Smooth muscle cell (in vitro differentiated cells): ENCODE data around the gene PLAC9. TPM values are rescaled to one million over a fixed set of nuclear protein-coding genes. Genes with fewer than 3 reads are reported as not detected.
A peak's percentile ranks its signal among the peaks of the same experiment; 100 is the strongest.

Experiments used
- DNase-seq: peaks from one replicate; lab custom pipeline; 2025; ENCODE audit not compliant: unreplicated experiment; lab: John Stamatoyannopoulos, UW
- H2AFZ ChIP-seq: fragments of 200-600 bp; sonication (generic); 2 replicates; pipeline ENCODE4 v1.6.0; 2016; ENCODE audit warnings: antibody characterized with exemption, low read depth, mild to moderate bottlenecking
- H3F3A ChIP-seq: fragments of 200-600 bp; sonication (generic); 2 replicates; pipeline ENCODE4 v1.6.0; 2017; ENCODE audit warnings: antibody characterized with exemption, low read depth
- H3K27ac ChIP-seq: fragments of 200-600 bp; sonication (generic); 2 replicates; pipeline ENCODE4 v1.5.1; 2016; ENCODE audit warnings: low read depth, mild to moderate bottlenecking
- H3K27me3 ChIP-seq: fragments of 200-600 bp; sonication (generic); 2 replicates; pipeline ENCODE4 v1.6.1; 2016; ENCODE audit warnings: low read depth, mild to moderate bottlenecking
- H3K36me3 ChIP-seq: fragments of 200-600 bp; sonication (generic); 2 replicates; pipeline ENCODE4 v1.5.1; 2016; ENCODE audit warnings: low read depth
- H3K4me1 ChIP-seq: fragments of 200-600 bp; sonication (generic); 2 replicates; pipeline ENCODE4 v1.5.1; 2016; ENCODE audit warnings: low read depth
- H3K4me2 ChIP-seq: fragments of 200-600 bp; sonication (generic); 2 replicates; pipeline ENCODE4 v1.6.0; 2016; ENCODE audit warnings: mild to moderate bottlenecking
- H3K4me3 ChIP-seq: fragments of 200-600 bp; sonication (generic); 2 replicates; pipeline ENCODE4 v1.5.1; 2016; ENCODE audit warnings: mild to moderate bottlenecking
- H3K79me2 ChIP-seq: fragments of 200-600 bp; sonication (generic); 2 replicates; pipeline ENCODE4 v1.6.0; 2016; ENCODE audit warnings: low read depth, mild to moderate bottlenecking
- H3K9ac ChIP-seq: fragments of 200-600 bp; sonication (generic); 2 replicates; pipeline ENCODE4 v1.6.0; 2016; ENCODE audit warnings: low read depth
- H3K9me3 ChIP-seq: fragments of 200-600 bp; sonication (generic); replicated peaks from 2 replicates; pipeline ENCODE4 v1.5.1; 2016; ENCODE audit warnings: low read depth
- H4K20me1 ChIP-seq: fragments of 200-600 bp; sonication (generic); 2 replicates; pipeline ENCODE4 v1.6.0; 2016; ENCODE audit warnings: low read depth
- WGBS: methylation state at CpG from one replicate; pipeline ENCODE4 v1.1.7; 2016; ENCODE audit warnings: low lambda C conversion rate; 5-methylcytosine and 5-hydroxymethylcytosine counted together
- polyA plus RNA-seq: library from polyadenylated mRNA; unstranded; fragments of >200 nt; fragmentation: Nextera tagmentation; extraction: Ambion mirVana; gene quantifications from 2 replicates; pipeline ENCODE4 v1.2.1, GENCODE V29; 2016
- total RNA-seq: library from RNA; depleted of rRNA; stranded (reverse); fragments of >200 nt; gene quantifications from 2 replicates; pipeline ENCODE4 v1.2.3, GENCODE V29; 2014
- TF ChIP-seq, protein P1 (sequence below): fragments of 200-600 bp; sonication (generic); IDR thresholded peaks from 2 replicates; pipeline ENCODE4 v1.5.1; 2017; ENCODE audit warnings: borderline replicate concordance, mild to moderate bottlenecking, antibody characterized with exemption; ENCODE audit not compliant: insufficient read depth, poor library complexity, severe bottlenecking

The PLAC9 gene
- total and polyA plus RNA-seq, 2 experiments from 2014 or later, result 1.5 to 23.7 TPM

- peak overlapping the region; percentile 11 for H3K4me2 ChIP-seq
- H3K27ac ChIP-seq, result peak overlapping the region; percentile 79
- H3K4me1 ChIP-seq, result no peaks in the 10 kb centered on the region
These were observed 26.8 kb downstream of the PLAC9 start for GRCh38 chr10:80159166-80159873.

GRCh38 chr10:80160361-80161320, 28.1 kb downstream of the PLAC9 start:
- DNase-seq, result no peak
- Histone ChIP-seq H3K79me2 (no peaks in the 10 kb centered on the region), H3K36me3 (no peaks in the 10 kb centered on the region), H2AFZ (no peak overlapping the region), H3F3A (peaks cover 31% of the 10 kb centered on the region), H3K4me3 (no peak overlapping the region), H3K27ac (peak overlapping the region; percentile 79), H3K9me3 (no peaks in the 10 kb centered on the region), H3K4me2 (no peak overlapping the region), H3K27me3 (no peaks in the 10 kb centered on the region), H3K9ac (no peak overlapping the region), H4K20me1 (peaks cover 19% of the 10 kb centered on the region), H3K4me1 (no peaks in the 10 kb centered on the region)
- TF ChIP-seq, protein P1, sequence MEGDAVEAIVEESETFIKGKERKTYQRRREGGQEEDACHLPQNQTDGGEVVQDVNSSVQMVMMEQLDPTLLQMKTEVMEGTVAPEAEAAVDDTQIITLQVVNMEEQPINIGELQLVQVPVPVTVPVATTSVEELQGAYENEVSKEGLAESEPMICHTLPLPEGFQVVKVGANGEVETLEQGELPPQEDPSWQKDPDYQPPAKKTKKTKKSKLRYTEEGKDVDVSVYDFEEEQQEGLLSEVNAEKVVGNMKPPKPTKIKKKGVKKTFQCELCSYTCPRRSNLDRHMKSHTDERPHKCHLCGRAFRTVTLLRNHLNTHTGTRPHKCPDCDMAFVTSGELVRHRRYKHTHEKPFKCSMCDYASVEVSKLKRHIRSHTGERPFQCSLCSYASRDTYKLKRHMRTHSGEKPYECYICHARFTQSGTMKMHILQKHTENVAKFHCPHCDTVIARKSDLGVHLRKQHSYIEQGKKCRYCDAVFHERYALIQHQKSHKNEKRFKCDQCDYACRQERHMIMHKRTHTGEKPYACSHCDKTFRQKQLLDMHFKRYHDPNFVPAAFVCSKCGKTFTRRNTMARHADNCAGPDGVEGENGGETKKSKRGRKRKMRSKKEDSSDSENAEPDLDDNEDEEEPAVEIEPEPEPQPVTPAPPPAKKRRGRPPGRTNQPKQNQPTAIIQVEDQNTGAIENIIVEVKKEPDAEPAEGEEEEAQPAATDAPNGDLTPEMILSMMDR, result no peak
- 94% methylated on average over 15 of the region's 17 CpGs for WGBS

More at GRCh38 chr10:80159166-80159873, 26.8 kb downstream of the PLAC9 start:
- H3K9me3 ChIP-seq, result no peaks in the 10 kb centered on the region
- no peaks in the 10 kb centered on the region for H3K27me3 ChIP-seq
- H3K4me3 ChIP-seq, result no peak overlapping the region
- H3K79me2 ChIP-seq, result no peaks in the 10 kb centered on the region
- H3K9ac ChIP-seq, result peak overlapping the region; percentile 7
- peaks cover 31% of the 10 kb centered on the region for H3F3A ChIP-seq
- peaks cover 6% of the 10 kb centered on the region for H4K20me1 ChIP-seq
- no peak overlapping the region for H2AFZ ChIP-seq
- 78% methylated on average over 9 of the region's 9 CpGs for WGBS
- DNase-seq, result no peak
- no peaks in the 10 kb centered on the region for H3K36me3 ChIP-seq
- TF ChIP-seq, protein P1, result no peak

DNA sequence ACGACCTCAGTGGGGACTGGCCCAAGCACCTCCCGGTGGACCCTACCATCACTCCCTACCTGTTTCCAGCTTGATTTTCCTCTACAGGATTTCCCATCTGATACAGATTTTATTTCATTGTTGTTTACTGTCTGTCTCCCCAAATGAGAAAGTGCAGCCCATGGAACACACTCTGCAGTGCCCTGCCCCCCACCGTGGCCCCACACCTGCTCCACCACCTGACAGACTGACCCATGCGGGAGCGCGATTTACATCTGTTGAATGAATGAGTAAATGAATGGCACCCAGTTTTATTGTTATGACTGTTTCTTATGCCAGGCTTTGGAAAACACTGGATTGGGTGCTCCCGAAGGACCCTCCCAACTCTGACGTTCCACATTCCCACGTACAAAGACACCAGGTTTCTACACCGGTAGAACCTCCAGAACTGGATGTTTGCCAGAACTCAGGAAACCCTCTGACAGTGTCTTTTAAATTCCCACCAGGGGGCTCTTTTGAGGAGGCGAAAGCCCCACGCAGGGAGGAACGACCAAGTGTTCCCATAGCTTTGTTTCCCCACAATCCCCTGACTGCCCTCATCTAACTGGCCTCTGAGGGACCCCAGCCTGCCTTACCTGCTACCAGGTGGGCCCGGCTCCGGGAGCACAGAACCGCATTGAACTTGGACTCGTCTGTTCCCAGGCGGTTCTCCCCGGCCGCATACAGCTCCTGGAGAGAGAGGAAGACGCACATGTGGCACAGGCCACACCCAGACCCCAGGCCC, 29.0 kb downstream of the PLAC9 start:
- no peak for DNase-seq
- no peaks in the 10 kb centered on the region for H3K36me3 ChIP-seq
- H3K9me3 ChIP-seq, result no peaks in the 10 kb centered on the region
- H3K4me3 ChIP-seq, result no peak overlapping the region
- TF ChIP-seq, protein P1, result peak; percentile 19
- H3K27ac ChIP-seq, result no peak overlapping the region
- no peaks in the 10 kb centered on the region for H3K27me3 ChIP-seq
- peaks cover 22% of the 10 kb centered on the region for H4K20me1 ChIP-seq
- no peak overlapping the region for H3K4me2 ChIP-seq
- no peaks in the 10 kb centered on the region for H3K79me2 ChIP-seq
- 87% methylated on average over 21 of the region's 21 CpGs for WGBS
- H3K4me1 ChIP-seq, result peaks cover 6% of the 10 kb centered on the region
- no peak overlapping the region for H2AFZ ChIP-seq
- peaks cover 28% of the 10 kb centered on the region for H3F3A ChIP-seq
- H3K9ac ChIP-seq, result no peak overlapping the region
